ENCODE measurements around the gene SAPCD1. TPM values are rescaled to one million over a fixed set of nuclear protein-coding genes. Genes with fewer than 3 reads are reported as not detected.

SAPCD1 gene
- polyA plus RNA-seq, 4 donors = 2.7 to 13.0 (median 7.9) TPM

- no peak for DNase-seq (ENCODE audit: low read depth in 4 of 4, low spot score in 3 of 4)
These were observed 18.0 kb upstream of the SAPCD1 start for GRCh38 chr6:31744422-31744821.

GRCh38 chr6:31749301-31750036 lies 13.0 kb upstream of the SAPCD1 start:
- no peak for DNase-seq (ENCODE audit: low read depth in 4 of 4, low spot score in 3 of 4)

GRCh38 chr6:31750411-31751022 lies 11.9 kb upstream of the SAPCD1 start:
- no peak for DNase-seq (ENCODE audit: low read depth in 4 of 4, low spot score in 3 of 4)

- no peak for DNase-seq (ENCODE audit: low read depth in 4 of 4, low spot score in 3 of 4)
These were observed 9.6 kb upstream of the SAPCD1 start for GRCh38 chr6:31752739-31753319.

- no peak for DNase-seq (ENCODE audit: low read depth in 4 of 4, low spot score in 3 of 4)
These were observed 4.2 kb upstream of the SAPCD1 start for GRCh38 chr6:31758281-31758680.

GRCh38 chr6:31760790-31761189 lies 1.7 kb upstream of the SAPCD1 start:
- DNase-seq (ENCODE audit: low read depth in 4 of 4, low spot score in 3 of 4) = no peak

GRCh38 chr6:31761343-31761742 lies 1.1 kb upstream of the SAPCD1 start:
- no peak for DNase-seq (ENCODE audit: low read depth in 4 of 4, low spot score in 3 of 4)

GRCh38 chr6:31762878-31763618 lies 592 bp downstream of the SAPCD1 start:
- no peak for DNase-seq (ENCODE audit: low read depth in 4 of 4, low spot score in 3 of 4)

- DNase-seq (ENCODE audit: low read depth in 4 of 4, low spot score in 3 of 4) = no peak
These were observed 1.1 kb downstream of the SAPCD1 start for GRCh38 chr6:31763619-31763940.

- no peak for DNase-seq (ENCODE audit: low read depth in 4 of 4, low spot score in 3 of 4)
These were observed 1.7 kb downstream of the SAPCD1 start for GRCh38 chr6:31764198-31764597.

- DNase-seq (ENCODE audit: low read depth in 4 of 4, low spot score in 3 of 4) = no peak
These were observed 3.1 kb downstream of the SAPCD1 start for GRCh38 chr6:31765559-31765909.

- no peak for DNase-seq (ENCODE audit: low read depth in 4 of 4, low spot score in 3 of 4)
These were observed 3.7 kb downstream of the SAPCD1 start for GRCh38 chr6:31765910-31766794.

- DNase-seq (ENCODE audit: low read depth in 4 of 4, low spot score in 3 of 4) = no peak
These were observed 4.7 kb downstream of the SAPCD1 start for GRCh38 chr6:31767096-31767645.

- DNase-seq (ENCODE audit: low read depth in 4 of 4, low spot score in 3 of 4) = no peak
These were observed 6.2 kb downstream of the SAPCD1 start for GRCh38 chr6:31768363-31769257.

- DNase-seq (ENCODE audit: low read depth in 4 of 4, low spot score in 3 of 4) = no peak
These were observed 7.4 kb downstream of the SAPCD1 start for GRCh38 chr6:31769684-31770371.

GRCh38 chr6:31770860-31771259 lies 8.4 kb downstream of the SAPCD1 start:
- DNase-seq (ENCODE audit: low read depth in 4 of 4, low spot score in 3 of 4) = no peak

GRCh38 chr6:31771992-31772358 lies 9.5 kb downstream of the SAPCD1 start:
- no peak for DNase-seq (ENCODE audit: low read depth in 4 of 4, low spot score in 3 of 4)

GRCh38 chr6:31775184-31775583 lies 12.7 kb downstream of the SAPCD1 start:
- DNase-seq (ENCODE audit: low read depth in 4 of 4, low spot score in 3 of 4) = no peak
